ENCODE results near the gene KIF4A. TPM values are rescaled to one million over a fixed set of nuclear protein-coding genes. Genes with fewer than 3 reads are reported as not detected.
"Not testable (repeated sequence)": the region's sequence is repeated elsewhere in the genome, so short reads cannot be mapped to it uniquely, and the experiment has no call there.

Gene KIF4A
- total RNA-seq, 1 donor from 2014 or later: 0.25 TPM

- no peaks in the 10 kb centered on the region for H3K4me1 ChIP-seq
- TF ChIP-seq CTCF (IDR thresholded peaks at IDR 0.05; ENCODE audit: borderline replicate concordance): no peak
- H3K9me3 ChIP-seq (replicated peaks): no peaks in the 10 kb centered on the region
- DNase-seq: no peak
- H3K27me3 ChIP-seq (ENCODE audit: low read depth): no peaks in the 10 kb centered on the region
- H3K36me3 ChIP-seq: no peaks in the 10 kb centered on the region
- intact Hi-C loops (cut with micrococcal nuclease): no loop called here
- no peak overlapping the region for H3K4me3 ChIP-seq
- no peak overlapping the region for H3K27ac ChIP-seq (replicated peaks)
Measured at GRCh38 chrX:70359458-70359857, 69.6 kb downstream of the KIF4A start.

- H3K4me3 ChIP-seq: no peak overlapping the region
- H3K9me3 ChIP-seq (replicated peaks): no peaks in the 10 kb centered on the region
- DNase-seq: no peak
- no peaks in the 10 kb centered on the region for H3K4me1 ChIP-seq
- H3K27ac ChIP-seq (replicated peaks): no peak overlapping the region
- no peak for TF ChIP-seq CTCF (IDR thresholded peaks at IDR 0.05; ENCODE audit: borderline replicate concordance)
- no peaks in the 10 kb centered on the region for H3K36me3 ChIP-seq
- intact Hi-C loops (cut with micrococcal nuclease): no loop called here
- H3K27me3 ChIP-seq (ENCODE audit: low read depth): no peaks in the 10 kb centered on the region
Measured at GRCh38 chrX:70360366-70360765, 70.5 kb downstream of the KIF4A start.

- intact Hi-C loops (cut with micrococcal nuclease); H3K4me1 ChIP-seq: not testable (repeated sequence)
Measured at GRCh38 chrX:70368731-70369130, 78.8 kb downstream of the KIF4A start.

GRCh38 chrX:70386235-70386634 is 96.3 kb downstream of the KIF4A start:
- Histone ChIP-seq H3K4me1 (no peaks in the 10 kb centered on the region), H3K4me3 (no peak overlapping the region), H3K36me3 (no peaks in the 10 kb centered on the region), H3K27me3 (ENCODE audit: low read depth) (no peaks in the 10 kb centered on the region), H3K9me3 (replicated peaks) (no peaks in the 10 kb centered on the region), H3K27ac (replicated peaks) (no peak overlapping the region)
- intact Hi-C loops (cut with micrococcal nuclease): no loop called here
- no peak for DNase-seq
- TF ChIP-seq CTCF (IDR thresholded peaks at IDR 0.05; ENCODE audit: borderline replicate concordance): no peak

More at GRCh38 chrX:70368731-70369130, 78.8 kb downstream of the KIF4A start:
- H3K4me3 ChIP-seq; H3K27me3 ChIP-seq (ENCODE audit: low read depth); H3K27ac ChIP-seq (replicated peaks); H3K9me3 ChIP-seq (replicated peaks); H3K36me3 ChIP-seq; DNase-seq: not testable (repeated sequence)

- intact Hi-C loops (cut with micrococcal nuclease): no loop called here
- no peaks in the 10 kb centered on the region for H3K36me3 ChIP-seq
- no peak overlapping the region for H3K4me3 ChIP-seq
- DNase-seq: no peak
- H3K9me3 ChIP-seq (replicated peaks): no peaks in the 10 kb centered on the region
- TF ChIP-seq CTCF (IDR thresholded peaks at IDR 0.05; ENCODE audit: borderline replicate concordance): no peak
- H3K4me1 ChIP-seq: no peaks in the 10 kb centered on the region
- H3K27ac ChIP-seq (replicated peaks): no peak overlapping the region
- no peaks in the 10 kb centered on the region for H3K27me3 ChIP-seq (ENCODE audit: low read depth)
Measured at GRCh38 chrX:70398899-70399298, 109.0 kb downstream of the KIF4A start.

GRCh38 chrX:70400181-70400580 is 110.3 kb downstream of the KIF4A start:
- H3K4me1 ChIP-seq; H3K27me3 ChIP-seq (ENCODE audit: low read depth); DNase-seq; intact Hi-C loops (cut with micrococcal nuclease); H3K9me3 ChIP-seq (replicated peaks); H3K27ac ChIP-seq (replicated peaks); H3K36me3 ChIP-seq; H3K4me3 ChIP-seq: not testable (repeated sequence)

GRCh38 chrX:70402721-70403120 is 112.8 kb downstream of the KIF4A start:
- H3K27ac ChIP-seq (replicated peaks): no peak overlapping the region
- intact Hi-C loops (cut with micrococcal nuclease): no loop called here
- H3K4me3 ChIP-seq: no peak overlapping the region
- no peaks in the 10 kb centered on the region for H3K4me1 ChIP-seq
- no peaks in the 10 kb centered on the region for H3K36me3 ChIP-seq
- H3K27me3 ChIP-seq (ENCODE audit: low read depth): no peaks in the 10 kb centered on the region
- TF ChIP-seq CTCF (IDR thresholded peaks at IDR 0.05; ENCODE audit: borderline replicate concordance): no peak
- no peaks in the 10 kb centered on the region for H3K9me3 ChIP-seq (replicated peaks)
- DNase-seq: no peak

Data from left ventricle myocardium inferior (tissue), 1 donor.